Measurements from ENCODE around the gene ALDH8A1.

ALDH8A1 gene, protein sequence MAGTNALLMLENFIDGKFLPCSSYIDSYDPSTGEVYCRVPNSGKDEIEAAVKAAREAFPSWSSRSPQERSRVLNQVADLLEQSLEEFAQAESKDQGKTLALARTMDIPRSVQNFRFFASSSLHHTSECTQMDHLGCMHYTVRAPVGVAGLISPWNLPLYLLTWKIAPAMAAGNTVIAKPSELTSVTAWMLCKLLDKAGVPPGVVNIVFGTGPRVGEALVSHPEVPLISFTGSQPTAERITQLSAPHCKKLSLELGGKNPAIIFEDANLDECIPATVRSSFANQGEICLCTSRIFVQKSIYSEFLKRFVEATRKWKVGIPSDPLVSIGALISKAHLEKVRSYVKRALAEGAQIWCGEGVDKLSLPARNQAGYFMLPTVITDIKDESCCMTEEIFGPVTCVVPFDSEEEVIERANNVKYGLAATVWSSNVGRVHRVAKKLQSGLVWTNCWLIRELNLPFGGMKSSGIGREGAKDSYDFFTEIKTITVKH

DNA sequence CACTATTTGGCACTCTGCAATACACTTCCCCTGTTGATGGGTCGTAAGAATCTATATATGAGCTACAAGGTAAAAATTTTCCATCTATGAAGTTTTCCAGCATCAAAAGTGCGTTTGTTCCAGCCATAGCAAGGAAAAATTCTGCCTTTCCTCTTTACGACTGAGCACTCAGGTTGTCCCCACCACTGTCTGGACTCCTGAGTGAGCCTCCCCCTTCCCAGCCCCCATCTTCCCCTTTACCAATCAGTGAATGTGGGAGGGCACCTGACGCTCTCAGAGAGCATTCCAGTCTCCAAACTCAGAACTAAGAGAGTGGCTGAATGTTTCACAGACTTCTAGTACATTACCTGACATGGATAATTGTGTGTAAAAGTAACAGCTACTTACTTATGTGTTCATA, at the start of gene ALDH8A1:
Gene ALDH8A1 (minus strand): TSS at position 175 of the 400 bp plus-strand sequence. CDS start 48 bp downstream, at position 127.
- no peak for DNase-seq

DNA sequence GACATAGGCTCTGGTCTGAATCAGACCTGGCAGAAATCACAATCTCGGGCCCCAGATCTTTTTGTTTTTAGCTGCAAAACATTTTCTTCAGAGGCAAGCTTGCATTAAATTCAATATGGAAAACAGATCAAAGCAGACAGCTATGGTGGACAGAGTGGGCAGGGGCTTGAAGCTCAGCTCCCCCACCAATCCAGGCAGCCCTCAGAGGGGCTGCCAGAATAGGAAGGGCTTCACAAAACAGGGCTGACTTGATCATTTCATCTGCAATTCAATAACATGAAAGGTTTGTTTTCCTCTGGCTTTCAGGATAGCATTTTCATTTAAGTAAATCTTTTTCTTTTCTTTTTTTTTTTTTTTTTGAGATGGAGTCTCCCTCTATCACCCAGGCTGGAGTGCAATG, 49.2 kb upstream of the ALDH8A1 start:
- DNase-seq = no peak

DNA sequence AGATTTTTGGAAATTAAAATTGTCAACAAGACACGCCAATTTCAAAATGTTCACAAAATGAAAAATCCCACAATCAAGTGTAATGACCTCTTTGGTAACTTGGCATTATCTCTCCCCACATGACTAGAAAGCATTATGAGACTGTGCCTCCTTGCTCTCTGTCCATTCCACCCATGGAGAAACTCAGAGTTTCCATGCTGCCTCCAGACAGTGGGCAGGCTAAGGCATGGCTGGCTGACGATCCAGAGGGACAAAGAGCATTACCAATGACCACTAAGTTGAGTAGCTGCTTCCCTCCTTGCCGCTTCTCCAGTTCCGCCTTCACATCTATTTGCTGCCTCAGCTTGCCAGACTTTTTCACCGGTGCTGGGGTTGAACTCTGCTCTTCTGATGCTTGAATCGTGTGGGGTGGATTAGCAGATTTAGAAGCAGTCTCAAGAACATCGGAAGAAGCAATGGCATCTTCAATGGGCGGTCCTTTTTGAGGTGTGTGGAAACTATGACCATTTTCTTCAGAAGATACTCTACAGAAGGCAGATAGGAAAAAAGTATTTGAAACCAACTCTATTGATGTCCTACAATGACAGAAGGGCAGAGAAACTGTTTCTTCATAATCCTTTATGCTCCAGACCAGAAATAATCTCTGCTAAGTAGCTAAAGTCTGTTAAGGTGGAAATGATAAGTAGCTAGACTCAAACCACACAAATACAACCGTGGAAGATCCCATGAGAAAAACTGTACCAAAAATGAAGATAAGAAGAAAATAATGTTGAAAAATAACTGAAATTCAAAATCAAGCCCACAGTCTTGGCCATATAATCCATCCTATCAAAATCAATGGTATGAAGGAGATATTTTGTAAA, 47.5 kb upstream of the ALDH8A1 start:
- no peak for DNase-seq

DNA sequence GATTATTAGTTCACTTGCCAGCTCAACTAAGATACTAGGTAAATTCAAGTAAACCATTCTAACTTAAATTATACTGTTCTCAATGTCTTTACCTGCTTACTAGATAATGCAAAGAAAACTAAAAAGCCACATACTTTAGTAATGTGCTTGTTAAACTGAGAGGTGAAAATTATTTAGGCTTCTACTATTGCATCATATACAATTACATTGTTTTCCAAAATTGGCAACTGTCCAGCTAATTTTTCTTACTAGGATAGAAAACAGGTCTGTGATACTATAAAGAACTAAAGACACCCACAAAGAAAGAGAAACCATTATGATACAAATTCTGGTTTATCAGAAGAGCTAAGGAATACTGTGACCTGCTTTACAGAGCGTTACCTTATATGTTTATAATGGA, 45.6 kb upstream of the ALDH8A1 start:
- DNase-seq = no peak

DNA sequence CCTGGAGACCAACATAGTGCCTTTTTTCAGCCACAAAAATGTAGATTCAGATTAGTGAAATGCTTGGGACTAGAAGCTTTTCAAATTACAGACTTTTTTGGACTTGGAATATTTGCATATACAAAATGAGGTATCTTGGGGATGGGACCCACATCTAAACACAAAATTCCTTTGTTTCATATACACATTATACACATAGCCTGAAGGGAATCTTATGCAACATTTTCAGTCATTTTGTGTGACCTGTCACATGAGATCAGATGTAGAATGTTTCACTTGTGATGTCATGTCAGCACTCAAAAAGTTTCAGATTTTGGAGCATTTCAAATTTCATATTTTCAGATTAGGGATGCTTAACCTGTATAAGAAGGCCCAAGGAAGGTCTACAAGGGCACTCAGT, 44.5 kb upstream of the ALDH8A1 start:
- no peak for DNase-seq

DNA sequence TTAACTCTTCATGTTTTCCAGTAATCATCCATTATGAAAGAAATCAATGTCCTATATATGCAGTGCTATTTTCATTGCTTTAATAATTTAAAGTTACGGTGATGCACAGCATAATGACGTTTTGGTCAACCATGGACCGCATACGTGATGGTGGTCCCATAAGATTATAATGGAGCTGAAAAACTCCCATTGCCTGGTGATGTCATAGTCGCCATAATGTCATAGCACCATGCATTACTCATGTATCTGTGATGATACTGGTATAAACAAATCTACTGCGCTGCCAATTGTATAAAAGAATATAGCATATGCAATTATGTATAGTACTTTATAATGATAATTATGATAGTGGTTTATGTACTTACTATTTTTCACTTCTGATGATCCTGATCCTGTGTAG, 42.3 kb upstream of the ALDH8A1 start:
- DNase-seq = no peak

DNA sequence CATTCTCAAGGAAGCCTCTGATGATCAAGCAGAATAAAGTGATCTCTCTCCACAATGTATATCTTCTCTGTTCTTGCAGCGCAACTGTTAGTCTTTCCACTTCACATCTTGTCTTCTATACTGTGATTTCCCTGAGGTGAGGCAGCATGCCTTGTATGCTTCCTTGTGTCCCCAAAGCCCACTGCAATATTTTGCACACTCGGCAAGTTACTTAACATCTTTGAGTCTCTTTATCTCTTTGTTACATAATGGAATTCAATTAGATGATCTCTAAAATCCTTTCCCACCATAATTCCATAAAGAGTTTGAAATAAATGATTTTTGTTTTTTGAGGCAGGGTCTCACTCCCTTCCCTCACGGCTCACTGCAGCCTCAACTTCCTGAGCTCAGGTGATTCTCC, 40.4 kb upstream of the ALDH8A1 start:
- no peak for DNase-seq

DNA sequence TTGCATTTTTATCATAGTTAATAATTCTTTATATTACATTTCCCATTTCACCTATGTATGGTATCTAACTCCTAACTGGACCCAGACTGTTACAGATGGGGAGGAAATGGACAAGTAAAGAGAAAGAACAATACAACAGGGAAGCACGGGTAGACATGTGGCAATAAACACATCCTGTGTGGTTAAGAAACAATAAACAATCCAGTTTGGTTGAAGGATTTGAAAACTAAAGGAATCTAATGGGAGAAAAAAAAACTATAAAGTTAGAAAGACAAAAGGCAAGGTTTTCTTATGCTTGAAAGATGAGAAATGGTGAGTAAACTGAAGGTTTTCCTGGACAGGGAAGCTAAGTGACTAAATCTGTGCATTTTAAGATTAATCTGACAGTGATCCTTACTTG, 34.9 kb upstream of the ALDH8A1 start:
- DNase-seq = no peak

DNA sequence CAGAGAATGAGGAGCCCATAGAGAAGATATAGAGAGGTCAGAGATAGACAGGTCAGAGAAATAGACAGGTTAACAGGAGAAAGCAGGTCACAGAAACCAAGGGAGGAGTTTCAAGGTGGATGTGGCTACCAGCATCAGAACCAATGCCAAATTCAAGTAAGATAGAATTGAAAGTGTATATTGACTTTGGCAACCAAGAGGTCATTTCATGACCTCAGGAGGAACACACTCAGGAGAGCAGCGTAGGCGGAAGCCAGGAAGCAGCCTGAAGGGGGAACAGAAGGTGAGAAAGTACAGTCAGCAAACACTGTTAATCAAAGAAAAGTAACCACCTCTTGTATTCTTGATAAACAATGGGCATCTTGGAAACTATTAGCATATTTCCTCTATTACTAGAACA, 33.9 kb upstream of the ALDH8A1 start:
- no peak for DNase-seq

DNA sequence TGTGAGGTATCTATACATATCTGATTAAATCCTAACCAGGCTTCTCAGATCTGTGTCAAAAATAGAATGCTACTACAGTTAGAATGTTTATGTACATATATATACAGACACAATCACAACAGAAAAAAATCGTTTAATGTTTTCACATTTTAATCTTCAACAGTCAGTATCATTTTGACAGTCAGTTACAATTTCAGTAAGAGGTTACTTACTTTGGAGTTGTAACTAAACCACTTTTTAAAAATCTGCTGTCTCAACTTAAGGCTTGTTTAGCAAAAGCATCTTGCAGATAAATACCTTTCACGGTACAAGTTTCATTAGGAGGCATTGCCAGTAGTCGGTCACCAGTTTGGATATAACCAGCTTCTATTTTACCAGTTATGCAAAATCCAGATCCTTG, 32.3 kb upstream of the ALDH8A1 start:
- no peak for DNase-seq

DNA sequence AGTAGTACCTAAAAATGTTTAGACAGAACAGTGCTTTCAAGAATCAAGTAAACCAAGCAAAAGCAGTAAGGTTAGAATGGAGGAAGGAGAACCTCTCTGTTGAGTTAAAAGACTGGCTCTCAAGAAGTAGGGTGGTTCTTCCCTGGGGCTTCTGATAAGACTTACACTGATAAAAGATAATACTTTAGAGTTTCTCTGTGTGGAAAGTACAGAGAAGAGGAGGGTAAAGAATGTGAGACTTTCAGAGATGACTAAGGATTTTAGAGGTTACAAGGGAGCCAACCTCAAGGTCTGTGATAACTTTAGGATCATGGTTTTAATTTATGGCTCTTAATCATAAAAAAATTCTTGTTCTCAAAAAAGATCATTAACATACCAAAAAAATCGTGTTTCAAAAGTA, 30.9 kb upstream of the ALDH8A1 start:
- DNase-seq = no peak

DNA sequence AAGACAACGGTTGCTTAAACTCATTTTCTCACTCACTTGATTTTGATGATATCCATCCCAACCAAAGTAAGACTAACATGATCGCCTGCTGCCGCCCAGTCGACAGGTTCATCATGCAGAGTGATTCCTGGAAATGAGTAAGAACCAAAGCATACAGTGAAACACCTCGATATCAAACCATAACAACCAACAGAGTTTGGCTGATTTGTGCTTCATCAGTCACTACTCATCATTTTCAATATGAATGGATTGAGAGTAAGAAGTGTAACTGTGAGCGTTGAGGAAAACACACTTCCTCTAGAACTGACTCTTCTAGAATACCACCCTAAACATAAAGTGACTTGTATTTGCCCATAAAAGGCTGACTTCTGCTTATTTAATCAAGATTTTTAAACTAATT, 29.2 kb upstream of the ALDH8A1 start:
- DNase-seq = peak; percentile 42

DNA sequence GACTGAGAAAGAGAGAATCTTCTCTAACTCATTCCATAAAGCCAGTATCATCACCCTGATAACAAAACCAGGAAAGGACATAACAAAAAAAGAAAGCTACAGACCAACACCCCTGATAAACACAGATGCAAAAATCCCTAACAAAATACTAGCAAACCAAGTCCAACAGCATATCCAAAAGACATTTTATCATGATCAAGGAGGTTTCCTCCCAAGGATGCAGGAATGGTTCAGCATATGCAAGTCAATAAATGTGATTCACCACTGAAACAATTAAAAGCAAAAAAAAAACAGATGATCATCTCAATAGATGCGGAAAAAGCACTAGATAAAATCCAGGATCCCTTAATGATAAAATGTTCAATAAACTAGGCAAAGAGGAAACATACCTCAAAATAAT, 24.5 kb upstream of the ALDH8A1 start:
- no peak for DNase-seq

DNA sequence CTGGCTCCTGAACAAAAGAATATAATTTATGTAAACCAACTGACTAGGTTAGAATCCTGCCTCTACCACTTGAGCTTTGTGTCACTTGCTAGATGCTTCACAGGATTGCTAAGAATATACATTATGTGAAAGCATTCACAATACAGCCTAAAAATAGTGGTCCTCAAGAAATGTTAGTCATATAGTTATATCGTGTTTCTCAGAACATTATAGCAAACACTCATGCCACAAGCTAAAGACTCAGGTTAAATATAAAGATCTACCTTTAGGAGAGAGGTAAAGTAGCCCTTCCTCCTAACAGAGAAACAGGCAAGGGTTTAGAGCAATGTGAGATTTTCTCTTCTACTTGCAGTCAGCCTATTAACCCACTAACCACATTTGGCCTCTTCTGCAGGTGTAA, 17.8 kb upstream of the ALDH8A1 start:
- no peak for DNase-seq

DNA sequence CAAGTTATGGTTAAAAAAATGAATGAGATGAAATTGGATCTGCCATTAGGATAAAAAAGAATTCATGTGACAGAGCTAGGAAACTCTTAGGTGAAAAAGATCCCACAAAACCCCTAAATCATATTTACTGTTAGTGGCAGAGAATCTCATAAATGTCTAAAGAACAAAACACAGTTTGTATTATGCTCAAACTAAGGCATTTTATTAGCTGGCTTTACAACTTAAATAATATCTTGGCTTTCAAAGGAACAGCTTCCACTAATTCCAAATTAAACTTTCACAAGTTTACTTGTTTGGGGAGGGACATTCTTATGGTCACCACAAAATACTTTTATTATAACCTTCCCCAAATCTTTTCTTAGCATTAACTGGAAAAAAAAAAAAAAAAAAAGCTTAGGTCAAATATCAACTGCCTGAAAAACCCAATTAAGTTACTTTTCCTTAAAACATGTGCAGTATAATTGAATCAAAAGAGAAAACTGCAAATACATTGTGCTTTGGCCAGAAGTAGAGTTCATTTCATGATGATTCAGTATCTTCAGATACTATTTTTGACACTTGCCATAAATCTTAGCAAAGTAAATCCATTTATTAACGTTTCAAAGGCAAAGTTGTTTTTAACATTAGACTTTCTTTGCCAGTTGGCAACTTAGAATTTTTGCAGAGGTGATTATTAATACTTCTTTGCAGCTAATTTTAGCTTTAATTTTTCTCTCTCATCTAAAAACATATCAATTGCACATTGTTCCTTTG, 14.7 kb upstream of the ALDH8A1 start:
- DNase-seq = no peak

DNA sequence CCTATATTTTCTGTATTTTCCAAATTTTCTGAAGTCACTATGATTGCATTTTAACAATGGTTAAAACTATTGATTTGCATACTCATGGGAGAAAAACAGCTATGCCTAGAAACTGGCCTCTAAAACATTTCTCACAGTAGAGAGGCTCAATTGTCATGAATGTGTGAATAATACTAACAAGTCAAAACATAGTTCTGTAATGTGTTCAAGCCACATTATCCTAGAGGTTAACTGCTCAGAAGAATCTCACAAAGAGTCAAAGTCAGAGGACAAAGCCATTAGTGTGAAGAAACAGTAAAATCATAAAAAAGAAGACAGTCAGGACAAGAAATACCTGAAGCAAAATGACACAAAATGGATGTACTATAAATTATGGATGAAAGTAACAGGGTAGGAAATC, 12.5 kb upstream of the ALDH8A1 start:
- no peak for DNase-seq

DNA sequence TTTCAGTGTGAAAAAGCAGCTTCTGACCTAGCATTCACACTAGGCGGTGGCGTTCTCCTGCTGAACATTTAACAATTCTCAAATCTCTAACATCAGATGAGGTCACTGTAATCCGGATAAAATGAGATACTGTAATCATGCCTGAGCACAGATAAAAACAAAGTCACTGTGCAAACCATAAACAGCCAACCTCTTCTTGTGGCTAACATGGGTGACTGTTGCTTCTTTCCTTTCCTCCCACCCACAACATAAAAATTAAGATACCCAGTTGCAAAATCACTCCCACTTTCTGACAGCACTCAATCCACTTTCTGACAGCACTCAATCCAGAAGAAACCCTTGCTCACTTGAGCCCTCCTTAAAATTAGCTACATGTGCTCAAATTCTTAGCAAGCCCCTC, 11.5 kb upstream of the ALDH8A1 start:
- no peak for DNase-seq

DNA sequence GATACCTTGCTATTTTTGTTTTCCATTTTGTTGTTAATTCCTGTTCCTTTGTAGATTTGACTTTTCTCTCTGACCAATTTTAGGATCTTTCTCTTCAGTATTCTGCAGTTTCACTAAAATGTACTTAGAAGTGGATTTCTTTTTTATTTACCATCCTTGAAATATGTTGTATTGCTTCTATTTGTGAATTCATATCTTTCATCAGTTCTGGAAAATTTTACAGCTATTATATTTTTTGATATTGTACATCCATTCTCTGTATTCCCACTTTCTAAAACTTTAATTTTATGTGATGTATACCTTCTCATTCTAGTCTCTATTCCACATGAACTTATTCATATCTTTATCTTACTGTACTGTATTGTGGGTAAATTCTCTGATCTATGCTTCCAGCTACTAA, 9.7 kb upstream of the ALDH8A1 start:
- DNase-seq = no peak

DNA sequence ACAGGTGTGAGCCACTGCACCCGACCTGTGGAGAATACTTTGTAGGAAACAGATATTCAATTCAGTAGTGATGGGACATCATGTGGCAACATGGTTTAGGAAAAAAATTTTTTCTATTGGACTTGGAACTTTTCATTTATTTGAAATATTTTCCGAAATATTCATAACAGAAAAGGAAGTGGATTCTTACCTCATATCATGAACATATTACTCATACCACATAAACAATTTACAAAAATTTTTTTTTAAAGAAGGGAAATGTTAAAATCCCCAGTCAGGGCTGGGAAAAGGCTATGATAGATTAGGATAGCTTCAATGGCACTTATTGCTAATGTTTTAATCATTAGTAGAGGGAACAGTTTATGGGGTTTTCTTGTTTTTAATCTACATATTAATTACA, 6.8 kb upstream of the ALDH8A1 start:
- no peak for DNase-seq

DNA sequence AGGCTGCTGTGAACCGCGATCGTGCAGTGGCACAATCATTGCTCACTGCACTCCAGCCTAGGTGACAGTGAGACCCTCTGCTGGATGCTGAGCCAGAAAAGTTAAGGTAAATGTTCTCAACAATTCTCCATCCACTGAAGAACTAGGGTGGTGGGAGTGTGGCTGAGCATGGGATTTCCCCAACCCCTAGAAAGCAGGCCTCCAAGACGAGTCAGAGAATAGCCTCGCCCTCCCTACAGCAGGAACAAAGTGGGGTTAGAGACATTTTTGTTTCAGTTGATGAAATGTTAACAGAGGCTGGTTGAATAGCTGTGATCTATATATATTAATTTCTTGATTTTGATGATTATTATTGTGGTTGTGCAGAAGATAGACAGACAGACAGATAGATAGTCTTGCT, 6.1 kb upstream of the ALDH8A1 start:
- no peak for DNase-seq

DNA sequence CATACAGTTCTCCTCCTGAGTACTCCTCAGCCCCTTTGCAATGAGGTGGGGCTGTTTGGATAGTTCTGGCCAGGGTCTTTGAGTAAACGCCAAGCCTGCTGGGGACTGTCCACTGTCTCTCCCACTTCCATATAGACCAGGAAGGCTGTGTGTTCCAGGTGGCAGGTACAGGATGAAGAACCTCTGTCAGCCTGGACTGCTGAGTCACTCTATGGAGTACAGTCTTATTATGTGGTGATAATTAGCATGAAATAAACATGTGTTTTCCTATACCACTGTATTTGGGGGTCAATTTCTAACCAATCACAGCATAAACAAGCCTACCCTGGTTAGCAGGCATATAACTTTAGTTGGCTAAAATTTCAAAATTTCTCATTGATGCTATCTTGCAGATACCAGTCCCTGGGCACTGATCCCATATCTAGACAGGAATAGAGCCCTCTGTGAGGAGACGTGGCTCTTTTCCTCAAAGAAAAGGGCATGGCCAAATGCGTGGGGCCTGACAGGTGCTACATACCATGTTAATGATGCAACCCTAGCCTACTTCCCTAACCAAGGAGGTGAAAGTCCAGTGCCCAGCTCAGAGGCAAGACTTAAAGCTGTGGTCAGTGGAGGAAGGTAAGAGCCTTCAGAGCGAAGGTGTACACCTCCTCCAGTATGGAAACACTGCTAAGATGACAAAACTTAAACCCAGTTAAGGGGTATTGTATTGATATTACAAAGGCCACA, 4.5 kb upstream of the ALDH8A1 start:
- DNase-seq = no peak

DNA sequence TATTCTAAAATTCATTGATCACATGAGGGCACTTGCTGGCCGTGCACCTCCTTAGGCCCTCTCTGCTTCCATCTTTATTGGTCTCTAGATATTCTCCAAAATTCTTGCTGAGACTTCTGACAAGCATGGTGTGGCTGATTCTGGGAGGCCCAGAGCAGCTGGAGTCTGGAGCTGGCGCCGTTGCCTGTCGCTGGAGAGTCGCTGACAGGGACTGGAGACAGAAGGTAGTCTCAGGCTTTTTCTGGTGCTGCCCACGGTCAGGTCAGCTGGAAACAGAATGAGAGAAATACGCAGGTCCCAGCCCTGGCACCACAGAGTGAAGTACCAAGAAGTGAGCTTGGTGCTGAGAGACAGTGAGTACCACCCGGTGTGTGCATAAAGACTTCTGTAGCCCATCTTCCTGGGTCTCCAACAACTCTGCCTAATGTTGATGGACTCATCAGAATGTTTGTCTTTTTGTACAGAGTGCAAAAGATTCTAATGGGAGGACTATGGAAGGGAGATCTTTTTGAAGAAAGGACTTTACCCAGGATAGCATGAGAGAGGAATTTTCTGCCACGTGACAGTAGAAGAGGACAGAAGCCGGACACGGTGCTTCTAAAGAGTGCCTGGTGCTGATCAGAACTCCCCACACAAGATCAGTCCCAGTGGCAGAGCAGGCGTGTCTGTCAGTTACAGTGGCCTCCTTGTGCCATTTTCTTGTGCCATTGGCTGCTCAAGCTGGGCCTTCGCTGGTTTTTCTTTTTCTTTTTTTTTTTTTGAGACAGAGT, 1.8 kb upstream of the ALDH8A1 start:
- DNase-seq = no peak
